Transverse colon (tissue), 4 donors: ENCODE measurements around the gene KIZ. TPM values are rescaled to one million over a fixed set of nuclear protein-coding genes. Genes with fewer than 3 reads are reported as not detected.

Experiments
- DNase-seq: peaks from one replicate; pipeline ENCODE4 v3.0.0-alpha.2; 2019
- H3K27ac ChIP-seq, 4 donors: fragments of 200-600 bp; sonication (generic); 2 replicates each; pipeline ENCODE4 v1.5.1; 2016 to 2018; ENCODE audit warnings: inconsistent platforms in 4 of 4
- H3K27me3 ChIP-seq: fragments of 200-600 bp; sonication (generic); 2 replicates; pipeline ENCODE4 v1.5.1; 2017; ENCODE audit warnings: inconsistent platforms
- H3K36me3 ChIP-seq, 4 donors: fragments of 200-600 bp; sonication (generic); 2 replicates each; pipeline ENCODE4 v1.5.1; 2017 to 2019; ENCODE audit warnings: inconsistent platforms in 4 of 4
- H3K4me1 ChIP-seq, 4 donors: fragments of 200-600 bp; sonication (generic); 2 replicates each; pipeline ENCODE4 v1.5.1; 2017 to 2020; ENCODE audit warnings: inconsistent platforms in 4 of 4
- H3K4me3 ChIP-seq, 4 donors: fragments of 200-600 bp; sonication (generic); 1 replicate in 1 of 4; 2 replicates in 3 of 4; pipeline versions ENCODE4 v1.5.1 to v1.6.1; 2017 to 2019; ENCODE audit warnings: inconsistent platforms in 4 of 4
- H3K9me3 ChIP-seq, 2 donors: fragments of 200-600 bp; sonication (generic); 2 replicates each; pipeline ENCODE4 v1.5.1; 2017 to 2019; ENCODE audit warnings: inconsistent platforms in 2 of 2
- CTCF ChIP-seq, 5 experiments: fragments of 200-600 bp in 3 of 5; fragments of 450-650 bp in 2 of 5; sonication (generic) in 3 of 5; IDR thresholded peaks; 1 replicate in 2 of 5; 2 replicates in 3 of 5; pipeline ENCODE4 v1.5.1; 2016 to 2017; ENCODE audit warnings: antibody characterized with exemption in 5 of 5, inconsistent platforms in 3 of 5, mild to moderate bottlenecking in 2 of 5, moderate library complexity in 1 of 5
- EP300 ChIP-seq: sonication (generic); formaldehyde crosslinking; IDR thresholded peaks from one replicate; pipeline ENCODE4 v1.6.1; 2017; ENCODE audit warnings: antibody characterized with exemption, low read depth
- POLR2A ChIP-seq: fragments of 450-650 bp; IDR thresholded peaks from one replicate; pipeline ENCODE4 v1.6.1; 2016; ENCODE audit warnings: antibody characterized with exemption, mild to moderate bottlenecking, moderate library complexity
- POLR2AphosphoS5 ChIP-seq, 3 donors: sonication (generic); formaldehyde crosslinking; IDR thresholded peaks; one replicate each; pipeline ENCODE4 v1.6.1; 2016; ENCODE audit warnings: antibody characterized with exemption in 3 of 3
- WGBS, 2 donors: methylation state at CpG; one replicate each; pipeline ENCODE4 v1.1.5; 2018; ENCODE audit warnings: low coverage in 1 of 2; 5-methylcytosine and 5-hydroxymethylcytosine counted together
- in situ Hi-C, 4 donors: fragments of 200-750 bp; cut with MboI; loops; one replicate each; pipeline versions ENCODE4 v1.15.0 to v1.15.1; 2017; ENCODE audit warnings: low sequenced_read_pairs in 3 of 4, low pct_ligation_motif_present in 1 of 4, low pct_unique_long_range_greater_than_20kb in 1 of 4
- intact Hi-C: fragments of 100-400 bp; cut with DNase I; formaldehyde crosslinking; loops from one replicate; pipeline ENCODE4 v1.15.1; 2023; ENCODE audit warnings: low total_unique reads
- total RNA-seq, 4 donors: library from RNA; depleted of rRNA; stranded (reverse); fragments of >200 nt; gene quantifications; one replicate each; pipeline ENCODE4 v1.1.0, GENCODE V29; 2016

KIZ gene
- total RNA-seq, 4 donors from 2014 or later = 24.3 to 95.9 (median 36.9) TPM

- Histone ChIP-seq H3K27me3 (no peaks in the 10 kb centered on the region), H3K4me1 (no peaks in the 10 kb centered on the region), H3K9me3 (no peaks in the 10 kb centered on the region), H3K4me3 (no peak overlapping the region), H3K36me3 (no peaks in the 10 kb centered on the region), H3K27ac (no peak overlapping the region)
- DNase-seq = no peak
- WGBS, 2 donors = 64% methylated on average over 6 of the region's 6 CpGs; no CpG with 5 or more reads in 1 of the 2 donors
- in situ Hi-C loops (no loop called here), intact Hi-C loops (no loop called here)
- TF ChIP-seq CTCF (IDR thresholded peaks at IDR 0.05) (no peak), POLR2AphosphoS5 (IDR thresholded peaks at IDR 0.05) (no peak), EP300 (no peak), POLR2A (no peak)
Observed at GRCh38 chr20:21251278-21251677, 125.4 kb downstream of the KIZ start.

- H3K27ac ChIP-seq = no peak overlapping the region
- in situ Hi-C loops = no loop called here
- H3K4me1 ChIP-seq = no peaks in the 10 kb centered on the region
- no peaks in the 10 kb centered on the region for H3K36me3 ChIP-seq
- intact Hi-C loops = no loop called here
- WGBS, 2 donors = 72 to 74% methylated on average over 3 of the region's 3 CpGs
- TF ChIP-seq EP300 (no peak), CTCF (IDR thresholded peaks at IDR 0.05) (no peak), POLR2AphosphoS5 (IDR thresholded peaks at IDR 0.05) (no peak), POLR2A (no peak)
- H3K4me3 ChIP-seq = no peak overlapping the region
- H3K27me3 ChIP-seq = no peaks in the 10 kb centered on the region
- no peaks in the 10 kb centered on the region for H3K9me3 ChIP-seq
- no peak for DNase-seq
Observed at GRCh38 chr20:21257192-21257591, 131.3 kb downstream of the KIZ start.

- 81 to 83% methylated on average over 4 to 6 of the region's 6 CpGs for WGBS, 2 donors
- no peak overlapping the region for H3K27ac ChIP-seq
- no peaks in the 10 kb centered on the region for H3K9me3 ChIP-seq
- no peak for TF ChIP-seq POLR2AphosphoS5 (IDR thresholded peaks at IDR 0.05)
- no peak for TF ChIP-seq CTCF (IDR thresholded peaks at IDR 0.05)
- no peak for TF ChIP-seq EP300
- TF ChIP-seq POLR2A = no peak
- H3K4me1 ChIP-seq = no peaks in the 10 kb centered on the region
- no peaks in the 10 kb centered on the region for H3K36me3 ChIP-seq
- no peaks in the 10 kb centered on the region for H3K27me3 ChIP-seq
- DNase-seq = no peak
- no peak overlapping the region for H3K4me3 ChIP-seq
- intact Hi-C loops (no loop called here), in situ Hi-C loops (no loop called here)
Observed at GRCh38 chr20:21258411-21258810, 132.5 kb downstream of the KIZ start.

- no peak overlapping the region for H3K4me3 ChIP-seq
- H3K9me3 ChIP-seq = no peaks in the 10 kb centered on the region
- intact Hi-C loops = no loop called here
- no peaks in the 10 kb centered on the region for H3K36me3 ChIP-seq
- H3K27me3 ChIP-seq = no peaks in the 10 kb centered on the region
- no peak for TF ChIP-seq POLR2AphosphoS5 (IDR thresholded peaks at IDR 0.05)
- no peak for TF ChIP-seq EP300
- no peak for TF ChIP-seq POLR2A
- TF ChIP-seq CTCF (IDR thresholded peaks at IDR 0.05) = no peak
- DNase-seq = no peak
- no peak overlapping the region for H3K27ac ChIP-seq
- in situ Hi-C loops = no loop called here
- WGBS, 2 donors = 80 to 86% methylated on average over 4 to 8 of the region's 8 CpGs
- H3K4me1 ChIP-seq = no peaks in the 10 kb centered on the region
Observed at GRCh38 chr20:21259346-21259745, 133.5 kb downstream of the KIZ start.
